HUDEP-2 (cell line): ENCODE results near the gene MEGF6.

Experiments used
- DNase-seq, 76 experiments: peaks; one replicate each; lab custom pipeline; 2025; ENCODE audit not compliant: unreplicated experiment in 76 of 76; lab: John Stamatoyannopoulos, UW

MEGF6 gene

GRCh38 chr1:3544040-3544977, 67.0 kb downstream of the MEGF6 start:
- no peak for DNase-seq

GRCh38 chr1:3543076-3544039, 68.0 kb downstream of the MEGF6 start:
- no peak for DNase-seq

GRCh38 chr1:3542676-3543075, 68.6 kb downstream of the MEGF6 start:
- no peak for DNase-seq

- DNase-seq: no peak
Observed at GRCh38 chr1:3541936-3542335, 69.4 kb downstream of the MEGF6 start.

- no peak for DNase-seq
Observed at GRCh38 chr1:3541465-3541864, 69.8 kb downstream of the MEGF6 start.

GRCh38 chr1:3540876-3541275, 70.4 kb downstream of the MEGF6 start:
- DNase-seq: no peak

GRCh38 chr1:3539707-3540425, 71.4 kb downstream of the MEGF6 start:
- no peak for DNase-seq

GRCh38 chr1:3537359-3537758, 73.9 kb downstream of the MEGF6 start:
- no peak for DNase-seq

- no peak for DNase-seq
Observed at GRCh38 chr1:3536420-3537195, 74.7 kb downstream of the MEGF6 start.

- no peak for DNase-seq
Observed at GRCh38 chr1:3535732-3536131, 75.6 kb downstream of the MEGF6 start.

GRCh38 chr1:3534803-3535637, 76.3 kb downstream of the MEGF6 start:
- DNase-seq: no peak

- DNase-seq: no peak
Observed at GRCh38 chr1:3533067-3534048, 78.0 kb downstream of the MEGF6 start.

GRCh38 chr1:3531928-3532327, 79.4 kb downstream of the MEGF6 start:
- no peak for DNase-seq

GRCh38 chr1:3530926-3531818, 80.1 kb downstream of the MEGF6 start:
- peak in 2 of 76 experiments; percentile 3 to 22 for DNase-seq

GRCh38 chr1:3530086-3530925, 81.0 kb downstream of the MEGF6 start:
- no peak for DNase-seq

GRCh38 chr1:3529099-3529729, 82.1 kb downstream of the MEGF6 start:
- DNase-seq: no peak
